MM.1S (cell line): ENCODE measurements around the gene CD300LF.

ENCODE experiments used
- DNase-seq: peaks from one replicate; pipeline ENCODE4 v3.0.0-alpha.2; 2015
- H2AFZ ChIP-seq: fragments of 300-600 bp; sonication (generic); 2 replicates; pipeline ENCODE4 v1.6.0; 2016; ENCODE audit warnings: antibody characterized with exemption, low read length
- H3F3A ChIP-seq: fragments of 300-600 bp; sonication (generic); 2 replicates; pipeline ENCODE4 v1.6.1; 2016; ENCODE audit warnings: mild to moderate bottlenecking, antibody characterized with exemption, low read length, moderate library complexity, mixed read lengths; ENCODE audit not compliant: insufficient read depth
- H3K27ac ChIP-seq: fragments of 300-600 bp; sonication (generic); 2 replicates; pipeline ENCODE4 v1.5.1; 2016; ENCODE audit warnings: mild to moderate bottlenecking, low read length
- H3K27me3 ChIP-seq: fragments of 300-600 bp; sonication (generic); replicated peaks from 2 replicates; pipeline ENCODE4 v1.6.0; 2016; ENCODE audit warnings: low read length; ENCODE audit not compliant: insufficient read depth
- H3K36me3 ChIP-seq: fragments of 300-600 bp; sonication (generic); replicated peaks from 2 replicates; pipeline ENCODE4 v1.6.1; 2016; ENCODE audit warnings: mild to moderate bottlenecking, low read length, mixed read lengths; ENCODE audit not compliant: insufficient read depth
- H3K4me1 ChIP-seq: fragments of 300-600 bp; sonication (generic); 2 replicates; pipeline ENCODE4 v1.6.1; 2016; ENCODE audit warnings: low read length, mixed read lengths
- H3K4me2 ChIP-seq: fragments of 300-600 bp; sonication (generic); 2 replicates; pipeline ENCODE4 v1.6.0; 2016; ENCODE audit warnings: low read depth, low read length
- H3K4me3 ChIP-seq: fragments of 300-600 bp; sonication (generic); 2 replicates; pipeline ENCODE4 v1.5.1; 2016; ENCODE audit warnings: low read length, mixed read lengths
- H3K79me2 ChIP-seq: fragments of 300-600 bp; sonication (generic); 2 replicates; pipeline ENCODE4 v1.6.1; 2016; ENCODE audit warnings: mixed run types, low read length, mixed read lengths
- H3K9ac ChIP-seq: fragments of 300-600 bp; sonication (generic); 2 replicates; pipeline ENCODE4 v1.6.1; 2016; ENCODE audit warnings: low read length, mixed read lengths
- H3K9me2 ChIP-seq: fragments of 300-600 bp; sonication (generic); replicated peaks from 2 replicates; pipeline ENCODE4 v1.6.1; 2016; ENCODE audit warnings: mild to moderate bottlenecking, low read length, mixed read lengths; ENCODE audit not compliant: insufficient read depth
- H3K9me3 ChIP-seq: fragments of 300-600 bp; sonication (generic); replicated peaks from 2 replicates; pipeline ENCODE4 v1.6.1; 2016; ENCODE audit warnings: mild to moderate bottlenecking, low read length, mixed read lengths; ENCODE audit not compliant: insufficient read depth
- H4K20me1 ChIP-seq: fragments of 300-600 bp; sonication (generic); 2 replicates; pipeline ENCODE4 v1.6.1; 2016; ENCODE audit warnings: mild to moderate bottlenecking, low read length, moderate library complexity, mixed read lengths; ENCODE audit not compliant: insufficient read depth
- EZH2 ChIP-seq: fragments of 300-600 bp; sonication (generic); optimal IDR thresholded peaks from 2 replicates; pipeline ENCODE3; 2017; ENCODE audit warnings: low read depth, mild to moderate bottlenecking, antibody characterized with exemption, low read length, mixed read lengths
- EZH2phosphoT487 ChIP-seq: fragments of 300-600 bp; sonication (generic); IDR thresholded peaks from 2 replicates; pipeline ENCODE4 v1.6.1; 2018; ENCODE audit warnings: antibody characterized with exemption, low read length
- TF ChIP-seq, protein P1 (sequence below): fragments of 300-600 bp; sonication (generic); IDR thresholded peaks from 2 replicates; pipeline ENCODE4 v1.5.1; 2016; ENCODE audit warnings: antibody characterized with exemption, low read length, mixed read lengths

Gene CD300LF

DNA sequence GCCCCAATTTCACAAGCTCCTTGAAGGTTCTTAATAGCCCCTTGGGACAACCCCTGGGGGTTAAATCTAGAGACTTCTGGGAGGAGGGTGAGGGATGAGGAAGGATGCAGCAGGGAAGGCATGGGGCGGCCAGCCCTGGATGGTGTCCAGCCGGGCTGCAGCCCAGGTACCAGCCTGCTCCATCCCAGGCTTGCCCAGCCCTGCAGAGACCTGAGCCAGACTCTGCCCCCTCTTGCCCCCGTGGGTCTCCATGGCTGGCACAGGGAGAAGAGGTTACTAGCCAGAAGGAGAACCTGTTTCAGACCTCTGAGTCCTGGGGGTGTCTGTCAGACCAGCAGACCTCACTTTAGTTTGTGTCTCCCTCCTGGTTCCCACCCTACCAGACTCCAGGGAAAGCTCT lies 44.2 kb upstream of the CD300LF start:
- Histone ChIP-seq H3K4me3 (no peak overlapping the region), H3K4me1 (peaks cover 80% of the 10 kb centered on the region), H3K9me2 (no peaks in the 10 kb centered on the region), H3K36me3 (no peaks in the 10 kb centered on the region), H3K27me3 (no peaks in the 10 kb centered on the region), H3F3A (peaks cover 69% of the 10 kb centered on the region), H4K20me1 (peaks cover 29% of the 10 kb centered on the region), H3K27ac (peak overlapping the region; percentile 87; the same call in 1 of the 2 replicates), H2AFZ (no peak overlapping the region), H3K79me2 (peaks cover 93% of the 10 kb centered on the region), H3K4me2 (peak overlapping the region; percentile 94), H3K9ac (no peak overlapping the region), H3K9me3 (no peaks in the 10 kb centered on the region)
- DNase-seq, result no peak
- TF ChIP-seq EZH2 (no peak), EZH2phosphoT487 (no peak)
- TF ChIP-seq, protein P1, sequence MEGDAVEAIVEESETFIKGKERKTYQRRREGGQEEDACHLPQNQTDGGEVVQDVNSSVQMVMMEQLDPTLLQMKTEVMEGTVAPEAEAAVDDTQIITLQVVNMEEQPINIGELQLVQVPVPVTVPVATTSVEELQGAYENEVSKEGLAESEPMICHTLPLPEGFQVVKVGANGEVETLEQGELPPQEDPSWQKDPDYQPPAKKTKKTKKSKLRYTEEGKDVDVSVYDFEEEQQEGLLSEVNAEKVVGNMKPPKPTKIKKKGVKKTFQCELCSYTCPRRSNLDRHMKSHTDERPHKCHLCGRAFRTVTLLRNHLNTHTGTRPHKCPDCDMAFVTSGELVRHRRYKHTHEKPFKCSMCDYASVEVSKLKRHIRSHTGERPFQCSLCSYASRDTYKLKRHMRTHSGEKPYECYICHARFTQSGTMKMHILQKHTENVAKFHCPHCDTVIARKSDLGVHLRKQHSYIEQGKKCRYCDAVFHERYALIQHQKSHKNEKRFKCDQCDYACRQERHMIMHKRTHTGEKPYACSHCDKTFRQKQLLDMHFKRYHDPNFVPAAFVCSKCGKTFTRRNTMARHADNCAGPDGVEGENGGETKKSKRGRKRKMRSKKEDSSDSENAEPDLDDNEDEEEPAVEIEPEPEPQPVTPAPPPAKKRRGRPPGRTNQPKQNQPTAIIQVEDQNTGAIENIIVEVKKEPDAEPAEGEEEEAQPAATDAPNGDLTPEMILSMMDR, result no peak

GRCh38 chr17:74755533-74755932 lies 42.8 kb upstream of the CD300LF start:
- no peaks in the 10 kb centered on the region for H3K27me3 ChIP-seq
- DNase-seq, result no peak
- H3K27ac ChIP-seq, result peak overlapping the region; percentile 88
- H3K9ac ChIP-seq, result peak overlapping the region; percentile 34; the same call in 1 of the 2 replicates
- H3K4me3 ChIP-seq, result peak overlapping the region; percentile 16; the same call in 1 of the 2 replicates
- no peaks in the 10 kb centered on the region for H3K36me3 ChIP-seq
- H2AFZ ChIP-seq, result no peak overlapping the region
- peak overlapping the region; percentile 89 for H3K4me2 ChIP-seq
- H3K4me1 ChIP-seq, result peaks cover 75% of the 10 kb centered on the region
- H4K20me1 ChIP-seq, result peaks cover 16% of the 10 kb centered on the region; the same call in 1 of the 2 replicates
- H3K9me2 ChIP-seq, result no peaks in the 10 kb centered on the region
- peaks cover 81% of the 10 kb centered on the region for H3F3A ChIP-seq
- peaks cover 93% of the 10 kb centered on the region for H3K79me2 ChIP-seq
- TF ChIP-seq EZH2 (no peak), EZH2phosphoT487 (no peak)
- TF ChIP-seq, protein P1, result no peak
- H3K9me3 ChIP-seq, result no peaks in the 10 kb centered on the region

DNA sequence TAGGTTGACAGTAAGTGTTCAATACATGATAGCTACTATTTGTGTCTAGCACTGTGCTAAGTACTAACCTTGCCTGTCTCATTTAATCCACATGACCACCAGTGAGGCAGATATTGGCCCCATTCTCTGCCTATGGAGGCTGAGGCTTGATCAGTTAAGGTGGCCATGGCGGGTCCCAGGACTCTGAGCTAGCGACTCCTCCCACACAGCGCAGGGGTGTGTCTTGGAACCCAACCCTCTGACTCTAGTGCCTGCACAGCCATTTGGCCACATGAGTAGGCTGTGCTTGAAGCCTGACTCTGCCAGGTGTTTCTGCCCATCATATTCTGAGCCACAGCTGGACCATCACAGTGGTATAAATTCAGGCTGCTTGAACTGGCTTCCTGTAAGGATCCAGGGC lies 42.1 kb upstream of the CD300LF start:
- H3K9ac ChIP-seq, result no peak overlapping the region
- TF ChIP-seq, protein P1, result no peak
- TF ChIP-seq EZH2 (no peak), EZH2phosphoT487 (no peak)
- no peaks in the 10 kb centered on the region for H3K27me3 ChIP-seq
- peaks cover 93% of the 10 kb centered on the region for H3K79me2 ChIP-seq
- H3K9me3 ChIP-seq, result no peaks in the 10 kb centered on the region
- peak; percentile 87 for DNase-seq
- peak overlapping the region; percentile 88 for H3K27ac ChIP-seq
- no peak overlapping the region; the same call in 1 of the 2 replicates for H3K4me3 ChIP-seq
- peaks cover 82% of the 10 kb centered on the region for H3F3A ChIP-seq
- peaks cover 13% of the 10 kb centered on the region for H4K20me1 ChIP-seq
- H3K36me3 ChIP-seq, result no peaks in the 10 kb centered on the region
- H3K4me1 ChIP-seq, result peaks cover 68% of the 10 kb centered on the region
- H3K4me2 ChIP-seq, result peak overlapping the region; percentile 89
- H2AFZ ChIP-seq, result no peak overlapping the region
- no peaks in the 10 kb centered on the region for H3K9me2 ChIP-seq
